GM18511 (cell line): Measurements from ENCODE around the gene RCN2.
A peak's percentile ranks its signal among the peaks of the same experiment; 100 is the strongest.
"Not testable (repeated sequence)": the region's sequence is repeated elsewhere in the genome, so short reads cannot be mapped to it uniquely, and the experiment has no call there.

Source experiments
- ATAC-seq: cut with Tn5 transposase; IDR thresholded peaks from one replicate; pipeline ENCODE4 v1.9.1; 2021; ENCODE audit warnings: mild to moderate bottlenecking, moderate library complexity; ENCODE audit not compliant: unreplicated experiment

The RCN2 gene

GRCh38 chr15:76932135-76932966 lies 802 bp downstream of the RCN2 start:
- peak; percentile 19 for ATAC-seq

GRCh38 chr15:76935620-76936019 lies 4.1 kb downstream of the RCN2 start:
- no peak for ATAC-seq

GRCh38 chr15:76936671-76937070 lies 5.1 kb downstream of the RCN2 start:
- no peak for ATAC-seq

GRCh38 chr15:76938752-76939151 lies 7.2 kb downstream of the RCN2 start:
- no peak for ATAC-seq

- no peak for ATAC-seq
Observed at GRCh38 chr15:76939715-76940114, 8.2 kb downstream of the RCN2 start.

GRCh38 chr15:76941636-76942035 lies 10.1 kb downstream of the RCN2 start:
- ATAC-seq, result no peak

- no peak for ATAC-seq
Observed at GRCh38 chr15:76942331-76942730, 10.8 kb downstream of the RCN2 start.

GRCh38 chr15:76945494-76946093 lies 14.0 kb downstream of the RCN2 start:
- no peak for ATAC-seq

GRCh38 chr15:76947454-76947853 lies 15.9 kb downstream of the RCN2 start:
- ATAC-seq, result no peak

- ATAC-seq, result no peak
Observed at GRCh38 chr15:76951220-76951619, 19.7 kb downstream of the RCN2 start.

GRCh38 chr15:76953913-76954312 lies 22.4 kb downstream of the RCN2 start:
- no peak for ATAC-seq

- ATAC-seq, result no peak
Observed at GRCh38 chr15:76954744-76955143, 23.2 kb downstream of the RCN2 start.

- ATAC-seq, result no peak
Observed at GRCh38 chr15:76961268-76962011, 29.9 kb downstream of the RCN2 start.

GRCh38 chr15:76962337-76963013 lies 30.9 kb downstream of the RCN2 start:
- no peak for ATAC-seq

GRCh38 chr15:76963596-76963995 lies 32.0 kb downstream of the RCN2 start:
- ATAC-seq, result no peak

- ATAC-seq, result no peak
Observed at GRCh38 chr15:76964157-76964556, 32.6 kb downstream of the RCN2 start.

- ATAC-seq, result not testable (repeated sequence)
Observed at GRCh38 chr15:76966051-76966450, 34.5 kb downstream of the RCN2 start.

- ATAC-seq, result no peak
Observed at GRCh38 chr15:76967067-76967466, 35.5 kb downstream of the RCN2 start.

- ATAC-seq, result no peak
Observed at GRCh38 chr15:76968306-76968705, 36.8 kb downstream of the RCN2 start.

GRCh38 chr15:76972389-76973361 lies 41.1 kb downstream of the RCN2 start:
- no peak for ATAC-seq
